NCI-H345 treated with DMSO at 0.1 percent for 48 hours (cell line): Measurements from ENCODE around the gene DSCAM.
"Not testable (repeated sequence)": the region's sequence is repeated elsewhere in the genome, so short reads cannot be mapped to it uniquely, and the experiment has no call there.

Experiments
- DNase-seq: peaks from one replicate; lab custom pipeline; 2025; ENCODE audit not compliant: unreplicated experiment; lab: John Stamatoyannopoulos, UW

Gene DSCAM

GRCh38 chr21:40474513-40474912, 372.4 kb downstream of the DSCAM start:
- DNase-seq: no peak

DNA sequence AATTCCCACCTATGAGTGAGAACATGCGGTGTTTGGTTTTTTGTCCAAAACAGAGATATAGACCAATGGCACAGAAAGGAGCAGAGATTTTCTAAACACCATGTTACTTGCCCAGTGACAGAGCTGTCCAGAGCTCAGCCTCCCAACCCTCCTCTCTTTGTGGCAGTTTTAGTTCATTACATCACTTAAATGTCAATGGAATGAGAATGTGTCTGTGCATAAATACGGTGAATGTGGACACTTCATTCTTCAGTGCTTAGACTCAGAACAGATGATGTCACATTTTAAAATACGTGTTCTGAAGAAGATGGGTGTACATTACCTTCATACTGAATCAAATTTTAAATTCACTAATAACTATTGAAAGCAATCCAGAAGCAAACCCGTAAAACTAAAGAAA, 374.9 kb downstream of the DSCAM start:
- DNase-seq: no peak

- no peak for DNase-seq
Measured at GRCh38 chr21:40471103-40471502, 375.9 kb downstream of the DSCAM start.

GRCh38 chr21:40466893-40467483, 380.0 kb downstream of the DSCAM start:
- peak; percentile 53 for DNase-seq

DNA sequence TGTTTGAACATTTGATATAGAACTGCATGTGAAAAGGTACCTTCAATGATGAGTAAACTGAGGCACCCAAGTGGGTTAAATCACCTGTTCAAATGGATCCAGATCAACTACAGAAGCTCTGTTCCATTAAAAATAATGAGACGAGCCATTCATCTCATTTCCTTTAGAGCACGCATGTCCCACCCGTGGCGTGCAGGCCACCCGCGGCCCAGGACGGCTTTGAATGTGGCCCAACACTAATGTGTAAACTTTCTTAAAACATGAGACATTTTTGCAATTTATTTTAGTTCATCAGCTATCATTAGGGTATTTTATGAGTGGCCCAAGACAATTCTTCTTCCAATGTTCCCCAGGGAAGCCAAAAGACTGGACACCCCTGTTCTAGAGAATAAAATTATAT, 381.6 kb downstream of the DSCAM start:
- DNase-seq: no peak

DNA sequence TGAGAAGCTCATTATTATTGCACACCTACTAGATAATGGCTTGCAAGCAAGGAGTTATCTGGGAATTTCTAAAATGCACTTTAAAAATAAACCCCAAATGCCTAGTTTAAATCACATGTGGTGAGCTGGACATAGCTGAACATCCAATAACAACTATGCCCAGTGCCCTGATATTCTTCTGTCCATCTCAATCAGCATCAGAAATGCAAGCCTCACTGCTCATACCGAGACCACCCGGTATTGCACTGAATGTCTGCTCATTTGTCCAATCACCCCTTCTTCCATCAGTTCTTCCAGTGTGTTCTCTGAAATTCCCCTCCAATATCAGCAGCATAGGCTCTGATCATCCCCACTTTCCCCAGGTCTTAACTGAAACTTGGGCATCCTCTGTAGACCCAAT, 383.8 kb downstream of the DSCAM start:
- no peak for DNase-seq

GRCh38 chr21:40461008-40461407, 385.9 kb downstream of the DSCAM start:
- no peak for DNase-seq

GRCh38 chr21:40457741-40458140, 389.2 kb downstream of the DSCAM start:
- no peak for DNase-seq

- no peak for DNase-seq
Measured at GRCh38 chr21:40454057-40454456, 392.9 kb downstream of the DSCAM start.

DNA sequence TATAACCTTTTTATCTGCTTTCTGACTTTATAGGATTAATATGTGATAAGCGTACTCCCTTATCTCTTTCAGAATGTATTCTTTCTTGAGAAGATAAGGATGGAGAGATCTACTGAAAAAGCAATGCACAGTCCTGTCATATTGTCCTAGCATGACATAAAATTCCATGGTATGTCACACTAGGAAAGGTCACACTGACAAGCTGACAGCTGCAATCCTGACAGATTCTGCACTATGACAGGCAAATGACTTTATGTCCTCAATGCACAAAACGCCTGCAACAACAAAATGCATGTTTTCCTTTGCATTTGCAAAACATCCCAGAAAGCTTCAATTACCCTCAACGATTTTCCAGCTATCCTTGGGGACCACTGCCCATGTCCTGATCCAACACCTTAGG, 393.8 kb downstream of the DSCAM start:
- no peak for DNase-seq

DNA sequence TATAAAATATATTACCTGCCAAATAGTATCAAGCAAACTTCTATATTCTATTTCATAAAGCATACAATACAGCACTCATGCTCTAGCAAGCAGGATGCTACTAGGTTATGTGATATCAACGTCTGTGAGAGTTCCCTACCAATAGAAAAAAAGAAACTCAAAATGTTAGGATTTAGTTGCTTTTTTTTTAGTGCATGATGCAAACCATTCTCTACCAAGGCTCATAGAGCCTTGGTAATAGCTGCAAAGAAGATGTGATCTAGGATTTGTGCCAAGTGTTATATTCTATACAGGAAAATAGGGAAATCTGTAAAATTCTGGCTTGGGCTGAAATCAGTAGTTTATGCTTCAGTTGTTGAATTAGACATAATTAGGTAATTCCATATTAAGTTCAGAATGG, 394.4 kb downstream of the DSCAM start:
- DNase-seq: no peak

GRCh38 chr21:40447016-40447415, 399.9 kb downstream of the DSCAM start:
- DNase-seq: no peak

DNA sequence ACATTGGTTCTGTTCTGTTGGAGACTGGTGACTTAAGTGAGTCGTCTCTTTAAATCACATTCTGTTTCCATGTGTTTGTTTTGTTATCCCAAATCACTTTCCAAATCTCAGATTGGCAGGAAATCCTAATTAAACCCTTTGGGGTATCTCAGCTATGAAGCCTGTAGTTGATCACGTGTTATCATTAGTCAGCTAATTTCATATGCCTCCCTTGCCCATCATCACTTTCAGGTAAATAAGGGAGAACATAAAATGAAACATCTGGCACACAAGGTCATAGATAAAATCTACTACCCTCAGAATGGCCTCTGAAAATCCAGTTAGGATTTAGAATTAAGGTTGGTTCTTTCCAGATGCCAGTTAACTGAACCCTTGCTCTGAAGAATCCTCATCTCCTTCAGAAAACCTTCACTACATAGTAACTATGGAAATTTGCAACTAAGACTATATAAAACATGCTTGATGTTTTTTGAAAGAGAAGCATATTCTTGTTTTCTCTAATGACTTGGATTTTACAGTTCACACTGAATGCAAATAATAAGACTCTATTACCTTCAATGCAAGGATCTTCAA, 401.5 kb downstream of the DSCAM start:
- DNase-seq: no peak

- not testable (repeated sequence) for DNase-seq
Measured at GRCh38 chr21:40439581-40439980, 407.4 kb downstream of the DSCAM start.

- no peak for DNase-seq
Measured at GRCh38 chr21:40438616-40439015, 408.3 kb downstream of the DSCAM start.

DNA sequence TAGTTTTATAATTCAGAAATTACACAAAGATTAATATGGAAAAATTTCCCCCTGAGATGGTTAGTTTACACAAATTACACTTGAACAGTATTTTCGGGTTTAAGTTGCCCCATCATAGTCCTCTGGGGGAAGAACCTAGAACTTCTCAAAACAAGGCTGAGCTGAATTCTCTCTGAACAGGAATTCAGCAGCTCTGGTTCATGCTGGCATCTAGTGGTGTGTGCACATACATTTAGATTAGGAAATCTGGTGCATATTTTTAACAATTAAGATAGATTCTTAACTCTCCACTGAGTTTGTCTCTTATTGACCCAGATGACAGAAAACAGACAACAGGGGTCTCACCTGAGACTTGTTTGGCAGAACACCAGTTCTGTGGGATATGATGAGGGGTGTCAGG, 410.7 kb downstream of the DSCAM start:
- DNase-seq: no peak

DNA sequence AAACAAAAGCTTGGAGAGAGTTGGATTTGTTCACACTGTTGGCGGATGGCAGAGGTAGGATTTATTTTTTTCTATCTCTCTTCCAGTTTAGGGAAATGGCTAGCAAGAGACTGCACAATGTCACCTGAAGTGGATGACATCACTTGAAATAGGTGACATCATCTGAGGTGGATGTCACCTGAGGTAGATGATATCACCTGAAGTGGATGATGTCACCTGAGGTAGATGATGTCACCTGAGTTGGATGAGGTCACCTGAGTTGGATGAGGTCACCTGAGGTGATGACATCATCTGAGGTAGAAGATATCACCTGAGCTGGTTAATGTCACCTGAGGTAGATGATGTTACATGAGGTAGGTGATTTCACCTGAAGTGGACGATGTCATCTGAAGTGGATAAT, 413.4 kb downstream of the DSCAM start:
- no peak for DNase-seq

- DNase-seq: no peak
Measured at GRCh38 chr21:40425981-40426380, 421.0 kb downstream of the DSCAM start.

DNA sequence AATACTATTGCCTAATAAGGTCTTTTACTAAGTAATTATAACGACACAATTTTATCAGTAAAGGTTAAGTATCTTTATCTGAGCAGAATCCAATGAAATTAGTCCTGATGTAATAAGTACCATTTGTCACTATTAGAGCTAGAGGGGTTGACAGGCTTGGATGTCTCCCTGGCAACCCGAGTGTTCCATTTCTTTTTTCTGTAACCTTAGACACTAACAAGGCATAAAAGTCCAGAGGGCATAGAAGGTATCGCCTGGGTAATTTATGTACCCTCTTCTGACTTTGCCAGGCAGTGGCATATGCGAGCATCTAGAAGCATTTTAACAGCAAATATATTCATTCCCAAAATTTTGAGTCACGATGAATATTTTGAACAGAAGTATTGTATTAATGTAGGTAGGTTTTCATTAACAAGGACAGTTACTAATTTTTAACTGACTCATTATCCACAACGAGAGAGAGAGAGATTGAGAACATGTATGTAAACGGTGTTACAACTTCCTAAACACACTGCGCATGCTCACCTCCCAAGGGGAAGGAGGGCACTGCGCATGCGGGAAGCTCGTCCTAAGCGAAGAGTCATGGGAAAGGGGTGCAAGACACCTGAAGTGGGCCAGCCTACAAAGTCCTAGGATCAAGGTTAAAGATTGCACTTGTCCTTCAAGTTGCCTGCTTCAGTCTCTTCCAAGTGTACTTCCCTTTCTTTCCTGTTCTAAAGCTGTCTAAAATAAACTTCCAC, 423.9 kb downstream of the DSCAM start:
- DNase-seq: no peak

- no peak for DNase-seq
Measured at GRCh38 chr21:40421121-40421520, 425.8 kb downstream of the DSCAM start.

DNA sequence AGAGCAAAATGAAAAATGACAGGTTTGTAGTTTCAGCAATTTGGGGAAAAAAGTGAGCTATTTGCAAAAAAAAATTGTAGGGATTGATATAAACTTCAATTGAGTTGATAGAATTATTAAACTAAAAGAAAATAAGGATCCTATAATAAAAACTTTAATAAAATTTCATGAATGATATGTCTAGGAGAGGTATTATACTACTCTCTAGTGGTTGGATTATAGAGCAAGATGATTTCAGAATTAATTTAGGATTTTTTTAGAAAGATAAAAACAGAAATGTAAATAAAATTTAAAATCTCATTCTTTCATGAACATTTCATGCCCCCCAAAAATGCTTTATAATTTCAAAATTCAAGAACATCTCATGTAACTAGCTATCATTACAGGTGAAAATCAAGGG, 430.4 kb downstream of the DSCAM start:
- no peak for DNase-seq

- no peak for DNase-seq
Measured at GRCh38 chr21:40408561-40408960, 438.4 kb downstream of the DSCAM start.

DNA sequence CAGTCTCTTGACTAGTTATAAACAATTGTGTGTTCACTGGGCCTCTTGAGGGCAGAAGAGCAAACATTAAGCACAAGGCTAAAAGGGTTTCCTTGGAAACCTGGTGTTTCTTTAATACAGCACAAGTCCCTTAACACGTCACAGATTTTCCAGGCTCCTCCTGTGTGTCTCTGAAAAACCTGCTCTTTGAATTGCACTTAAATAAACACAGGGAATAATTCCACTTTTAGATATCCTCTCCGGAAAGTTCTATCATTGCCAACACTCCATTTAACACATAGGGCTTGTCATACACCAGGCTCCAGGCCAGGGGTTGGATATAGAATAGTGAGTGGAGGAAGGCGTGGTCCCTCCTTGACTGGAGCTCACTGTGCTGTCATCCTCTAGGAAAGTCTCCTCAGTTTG, 442.6 kb downstream of the DSCAM start:
- peak; percentile 42 for DNase-seq
